ENCODE measurements around the gene CNGB1. TPM values are rescaled to one million over a fixed set of nuclear protein-coding genes. Genes with fewer than 3 reads are reported as not detected.

CNGB1 gene
- total RNA-seq, 1 experiment from 2014 or later: not detected

GRCh38 chr16:57926041-57926440, 44.9 kb downstream of the CNGB1 start:
- intact Hi-C loops (cut with micrococcal nuclease): no loop called here
- Histone ChIP-seq H3K27ac (ENCODE audit: low read depth, low read length) (no peak overlapping the region), H3K36me3 (ENCODE audit: control insufficient read depth in 1 of 2, insufficient read depth in 2 of 2, low read length in 2 of 2) (no peaks in the 10 kb centered on the region)

GRCh38 chr16:57925310-57925709, 45.6 kb downstream of the CNGB1 start:
- Histone ChIP-seq H3K27me3 (ENCODE audit: insufficient read depth, low read length) (no peaks in the 10 kb centered on the region), H3K9me2 (ENCODE audit: insufficient read depth) (no peaks in the 10 kb centered on the region), H3K36me3 (ENCODE audit: control insufficient read depth in 1 of 2, insufficient read depth in 2 of 2, low read length in 2 of 2) (no peaks in the 10 kb centered on the region), H3K4me2 (ENCODE audit: low read length) (no peak overlapping the region), H3K4me1 (ENCODE audit: control insufficient read depth in 1 of 2, insufficient read depth in 2 of 2, low read length in 2 of 2) (no peaks in the 10 kb centered on the region), H3K4me3 (replicated peaks in 1 of 2; ENCODE audit: low read depth in 1 of 2, low read length in 2 of 2) (no peak overlapping the region), H4K20me1 (ENCODE audit: insufficient read depth) (no peaks in the 10 kb centered on the region), H2AFZ (ENCODE audit: low read depth, low read length, poor library complexity, severe bottlenecking) (no peak overlapping the region), H3K9ac (ENCODE audit: low read length) (no peak overlapping the region), H3K79me2 (ENCODE audit: insufficient read depth, low read length) (no peaks in the 10 kb centered on the region), H3K9me3 (ENCODE audit: control insufficient read depth in 1 of 2, insufficient read depth in 1 of 2, low read depth in 1 of 2, low read length in 2 of 2) (no peaks in the 10 kb centered on the region), H3K27ac (ENCODE audit: low read depth, low read length) (no peak overlapping the region)
- TF ChIP-seq SIN3A (IDR thresholded peaks at IDR 0.05; ENCODE audit: low read depth): no peak
- no peak for TF ChIP-seq EGR1 (IDR thresholded peaks at IDR 0.05; ENCODE audit: low read depth)
- no peak for TF ChIP-seq SP1 (IDR thresholded peaks at IDR 0.05; ENCODE audit: low read depth)
- TF ChIP-seq EZH2phosphoT487 (IDR thresholded peaks at IDR 0.05; ENCODE audit: borderline replicate concordance): no peak
- no peak for TF ChIP-seq JUND (IDR thresholded peaks at IDR 0.05)
- TF ChIP-seq, protein P1, sequence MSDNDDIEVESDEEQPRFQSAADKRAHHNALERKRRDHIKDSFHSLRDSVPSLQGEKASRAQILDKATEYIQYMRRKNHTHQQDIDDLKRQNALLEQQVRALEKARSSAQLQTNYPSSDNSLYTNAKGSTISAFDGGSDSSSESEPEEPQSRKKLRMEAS (IDR thresholded peaks at IDR 0.05): no peak
- no peak for TF ChIP-seq ZFX (IDR thresholded peaks at IDR 0.05)
- no peak for TF ChIP-seq YY1 (IDR thresholded peaks at IDR 0.05; ENCODE audit: extremely low read depth, insufficient replicate concordance, low read depth, low read length)
- TF ChIP-seq CBX3 (IDR thresholded peaks at IDR 0.05; ENCODE audit: low read depth): no peak
- no peak for TF ChIP-seq RAD21 (IDR thresholded peaks at IDR 0.05; ENCODE audit: low read depth)
- TF ChIP-seq CEBPB (IDR thresholded peaks at IDR 0.05; ENCODE audit: low read depth): no peak
- no peak for TF ChIP-seq REST (IDR thresholded peaks at IDR 0.05; ENCODE audit: low read depth)
- no peak for TF ChIP-seq POLR2AphosphoS5 (IDR thresholded peaks at IDR 0.05; ENCODE audit: low read depth, low read length)
- DNase-seq (ENCODE audit: low read depth, low spot score): no peak
- ATAC-seq: no peak
- POLR2A ChIA-PET: no interaction called here
- BruUV-seq (replicated peaks): no TSS peak
- intact Hi-C loops (cut with micrococcal nuclease): no loop called here
- RAD21 ChIA-PET (ENCODE audit: low non-redundant PET in 1 of 2, low total read pairs in 2 of 2, uncharacterized antibody in 2 of 2, unreplicated experiment in 2 of 2): no interaction called here
- CTCF ChIA-PET: no interaction called here

More at GRCh38 chr16:57926041-57926440, 44.9 kb downstream of the CNGB1 start:
- Histone ChIP-seq H3K79me2 (ENCODE audit: insufficient read depth, low read length) (no peaks in the 10 kb centered on the region), H3K27me3 (ENCODE audit: insufficient read depth, low read length) (no peaks in the 10 kb centered on the region), H3K4me3 (replicated peaks in 1 of 2; ENCODE audit: low read depth in 1 of 2, low read length in 2 of 2) (no peak overlapping the region), H3K4me2 (ENCODE audit: low read length) (no peak overlapping the region), H2AFZ (ENCODE audit: low read depth, low read length, poor library complexity, severe bottlenecking) (no peak overlapping the region), H4K20me1 (ENCODE audit: insufficient read depth) (no peaks in the 10 kb centered on the region), H3K9me3 (ENCODE audit: control insufficient read depth in 1 of 2, insufficient read depth in 1 of 2, low read depth in 1 of 2, low read length in 2 of 2) (no peaks in the 10 kb centered on the region), H3K4me1 (ENCODE audit: control insufficient read depth in 1 of 2, insufficient read depth in 2 of 2, low read length in 2 of 2) (no peaks in the 10 kb centered on the region), H3K9me2 (ENCODE audit: insufficient read depth) (no peaks in the 10 kb centered on the region), H3K9ac (ENCODE audit: low read length) (no peak overlapping the region)
- no TSS peak for BruUV-seq (replicated peaks)
- no peak for ATAC-seq
- TF ChIP-seq JUND (IDR thresholded peaks at IDR 0.05): no peak
- TF ChIP-seq ZNF274 (IDR thresholded peaks at IDR 0.05; ENCODE audit: low read depth, low read length): no peak
- TF ChIP-seq YY1 (IDR thresholded peaks at IDR 0.05; ENCODE audit: extremely low read depth, insufficient replicate concordance, low read depth, low read length): no peak
- RAD21 ChIA-PET (ENCODE audit: low non-redundant PET in 1 of 2, low total read pairs in 2 of 2, uncharacterized antibody in 2 of 2, unreplicated experiment in 2 of 2): no interaction called here
- POLR2A ChIA-PET: no interaction called here
- DNase-seq (ENCODE audit: low read depth, low spot score): no peak
- CTCF ChIA-PET: no interaction called here

Measured in HCT116 (cell line).